Activated CD4-positive, alpha-beta T cell treated with anti-CD3 and anti-CD28 coated beads, Interleukin-2, amount 50 U/mL, for 4 hours (primary cell): ENCODE results near the gene KDM3A.

ENCODE experiments used
- DNase-seq, 2 experiments: peaks; one replicate each; pipeline ENCODE4 v3.0.0-alpha.2; 2020

The KDM3A gene

DNA sequence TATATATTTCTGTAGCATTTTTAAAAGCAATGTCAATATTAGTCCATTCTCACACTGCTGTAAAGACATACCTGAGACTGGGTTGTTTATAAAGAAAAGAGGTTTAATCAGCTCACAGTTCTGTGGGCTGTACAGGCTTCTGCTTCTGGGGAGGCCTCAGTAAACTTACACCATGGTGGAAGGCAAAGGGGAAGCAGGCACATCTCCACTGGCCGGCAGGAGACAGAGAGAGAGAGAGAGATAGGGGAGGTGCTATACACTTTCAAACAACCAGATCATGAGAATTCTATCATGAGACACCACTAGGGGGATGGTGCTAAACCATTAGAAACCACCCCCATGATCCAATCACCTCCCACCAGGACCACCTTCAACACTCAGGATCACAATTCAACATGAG is 79.0 kb downstream of the KDM3A start:
- no peak for DNase-seq

DNA sequence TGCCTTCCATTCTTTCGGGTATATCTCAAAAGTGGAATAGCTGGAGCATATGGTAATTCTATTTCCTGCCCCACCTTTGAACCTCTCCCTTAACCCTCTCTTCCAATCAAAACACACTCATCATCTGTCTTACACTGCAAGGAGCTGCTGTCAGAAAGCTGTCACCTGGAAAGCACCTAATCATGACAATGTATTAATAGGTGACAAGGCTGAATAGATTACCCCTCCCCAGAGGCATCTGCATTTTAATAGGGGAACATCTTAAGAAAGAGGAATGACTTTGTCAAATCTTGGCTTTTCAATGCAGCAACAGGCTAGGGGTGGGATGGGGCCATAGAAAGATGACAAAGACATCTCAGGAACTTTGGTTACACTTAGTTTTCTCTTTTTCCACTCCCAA is 80.8 kb downstream of the KDM3A start:
- no peak for DNase-seq

DNA sequence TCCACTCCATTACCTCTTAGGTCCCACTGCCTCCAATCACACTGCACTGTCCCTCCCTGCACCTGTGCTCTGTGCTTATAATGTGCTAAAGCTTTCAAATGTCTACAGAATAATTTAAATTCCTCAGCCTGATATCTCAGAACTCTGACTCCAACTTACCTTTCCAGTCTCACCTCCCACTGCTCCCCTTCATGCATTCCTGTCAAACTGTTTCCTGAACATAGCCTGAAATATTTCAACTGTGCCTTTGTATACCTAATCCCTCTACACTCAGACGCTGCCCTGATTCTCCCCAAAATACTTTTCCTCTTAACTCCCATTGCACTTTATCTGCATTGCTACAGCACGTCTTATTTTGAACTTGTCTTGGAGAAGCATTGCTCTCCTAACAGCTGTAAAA is 81.5 kb downstream of the KDM3A start:
- DNase-seq = no peak

DNA sequence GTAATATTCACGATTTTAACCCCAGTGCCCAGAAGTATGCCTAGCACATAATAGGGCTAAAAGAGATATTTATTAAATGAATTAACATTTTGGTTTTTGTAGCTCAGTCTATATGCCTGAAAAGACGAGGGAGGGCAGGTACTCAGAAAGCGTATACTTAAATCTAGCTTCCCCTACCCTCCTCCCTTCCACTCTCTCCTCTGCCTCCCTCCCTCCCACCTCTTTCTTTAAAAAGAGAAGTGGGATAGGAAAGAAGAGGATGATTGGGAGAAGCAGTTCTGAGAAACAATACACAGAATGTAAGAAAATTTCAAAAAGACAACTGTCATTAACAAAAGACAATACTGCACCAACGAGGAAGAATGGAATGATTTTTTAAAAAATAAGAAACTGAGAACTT is 82.3 kb downstream of the KDM3A start:
- no peak for DNase-seq

DNA sequence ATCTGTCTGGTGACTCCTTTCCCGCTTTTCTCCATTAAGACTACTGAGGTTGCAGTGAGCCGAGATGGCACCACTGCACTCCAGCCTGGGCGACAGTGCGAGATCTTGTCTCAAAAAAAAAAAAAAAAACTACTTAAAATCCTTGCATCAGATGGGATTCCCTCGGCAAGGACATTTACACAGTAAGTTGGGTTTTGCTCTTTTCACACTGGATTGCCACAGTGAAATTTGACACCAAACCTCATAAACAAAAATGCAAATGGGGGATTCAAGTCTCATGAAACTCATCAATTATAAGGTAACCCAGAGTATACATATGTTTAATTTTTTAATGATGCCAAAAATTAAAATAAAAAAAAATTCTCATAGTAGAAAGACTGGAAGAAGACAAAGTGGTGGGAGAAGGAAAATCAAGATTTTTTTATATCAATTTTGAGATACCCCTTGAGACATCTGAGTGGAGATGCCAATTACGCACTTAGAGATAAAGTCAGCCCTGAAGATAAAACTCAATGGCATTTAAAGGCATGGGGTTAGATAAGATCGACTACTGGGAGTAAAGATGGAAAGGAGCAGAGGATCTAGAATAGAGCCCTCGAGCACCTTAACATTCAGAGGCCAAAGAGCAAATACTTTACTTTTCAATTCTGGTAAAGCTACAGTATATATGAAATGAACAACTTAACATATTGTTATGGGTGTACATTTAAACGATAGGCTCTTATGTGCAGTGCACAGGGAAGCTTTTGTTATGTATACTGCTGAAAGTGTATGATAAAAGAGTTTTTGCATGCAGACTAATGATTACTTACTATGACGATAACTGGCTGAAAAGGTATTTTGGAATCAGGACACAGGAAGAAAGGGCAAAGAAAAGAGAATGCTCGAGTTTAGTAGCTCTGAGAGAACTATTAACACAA is 84.5 kb downstream of the KDM3A start:
- DNase-seq = no peak

DNA sequence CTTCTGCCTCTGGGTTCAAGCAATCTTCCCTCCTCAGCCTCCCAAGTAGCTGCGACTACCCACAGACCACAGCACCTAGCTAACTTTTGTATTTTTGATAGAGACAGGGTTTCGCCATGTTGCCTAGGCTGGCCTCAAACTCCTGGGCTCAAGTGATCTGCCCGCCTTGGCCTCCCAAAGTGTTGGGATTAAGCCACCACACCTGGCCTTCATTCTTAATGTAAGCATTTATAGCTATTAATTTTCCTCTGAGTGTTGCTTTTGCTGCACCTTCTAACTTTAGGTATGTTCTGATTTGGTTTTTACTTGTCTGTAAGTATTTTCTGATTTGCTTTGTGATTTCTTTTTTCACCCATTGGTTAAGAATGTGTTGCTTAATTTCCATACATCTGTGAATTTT is 92.4 kb downstream of the KDM3A start:
- no peak for DNase-seq

DNA sequence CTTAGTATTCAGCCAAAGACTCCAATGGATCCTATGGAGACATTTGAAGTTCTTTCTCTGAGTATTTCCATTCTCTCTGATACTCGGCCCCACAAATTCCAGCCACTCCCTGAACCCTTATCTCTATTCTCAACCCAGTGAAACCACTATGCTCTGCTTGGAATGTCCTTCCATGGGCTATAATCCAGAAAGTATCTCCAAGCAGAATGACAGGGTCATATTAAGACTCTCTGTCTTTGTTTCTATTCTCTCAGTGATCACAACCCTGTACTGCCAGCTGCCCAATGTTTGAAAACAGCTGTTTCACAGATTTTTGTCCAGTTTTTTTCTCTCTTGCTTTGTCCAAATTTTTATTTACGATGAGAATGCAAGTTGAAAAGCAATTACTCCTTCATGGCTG is 100.2 kb downstream of the KDM3A start:
- DNase-seq = no peak
